ENCODE data around the gene OVCH2. TPM values are rescaled to one million over a fixed set of nuclear protein-coding genes. Genes with fewer than 3 reads are reported as not detected.
A peak's percentile ranks its signal among the peaks of the same experiment; 100 is the strongest.

Gene OVCH2
- total RNA-seq, 2 donors from 2014 or later = not detected

- Mint-ChIP-seq H3K4me3 (no peak overlapping the region), H3K27ac (no peak overlapping the region), H3K27me3 (no peaks in the 10 kb centered on the region), H3K9me3 (no peaks in the 10 kb centered on the region), H3K36me3 (peaks cover 4% of the 10 kb centered on the region), H3K4me1 (ENCODE audit: low read depth in 2 of 2) (no peaks in the 10 kb centered on the region)
- DNase-seq (ENCODE audit: low spot score) (no peak), ATAC-seq (no peak)
Measured at GRCh38 chr11:7642747-7643146, 63.5 kb downstream of the OVCH2 start.

GRCh38 chr11:7640816-7641215 lies 65.5 kb downstream of the OVCH2 start:
- H3K27ac Mint-ChIP-seq = no peak overlapping the region
- no peaks in the 10 kb centered on the region for H3K4me1 Mint-ChIP-seq (ENCODE audit: low read depth in 2 of 2)

DNA sequence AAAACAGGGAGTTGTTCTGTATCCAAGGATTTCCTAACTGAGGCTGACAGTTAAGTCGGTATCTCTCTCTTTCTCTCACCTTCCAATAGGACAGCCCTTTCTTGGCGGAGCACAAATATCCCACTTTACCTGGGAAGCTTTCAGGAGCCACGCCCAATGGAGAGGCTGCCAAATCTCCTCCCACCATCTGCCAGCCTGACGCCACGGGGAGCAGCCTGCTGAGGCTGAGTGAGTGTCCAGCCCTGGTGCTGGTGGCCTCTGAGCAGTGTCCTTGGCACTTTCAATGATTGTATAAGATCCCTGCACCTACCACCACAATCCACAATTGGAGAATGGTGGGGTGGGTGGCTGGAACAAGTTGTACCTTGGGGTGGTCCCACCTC lies 66.6 kb downstream of the OVCH2 start:
- Mint-ChIP-seq H3K27me3 (no peaks in the 10 kb centered on the region), H3K4me3 (no peak overlapping the region), H3K36me3 (peaks cover 10% of the 10 kb centered on the region), H3K9me3 (no peaks in the 10 kb centered on the region), H3K27ac (no peak overlapping the region), H3K4me1 (ENCODE audit: low read depth in 2 of 2) (no peaks in the 10 kb centered on the region)
- peak in 1 of 2 donors; percentile 17 for ATAC-seq
- DNase-seq (ENCODE audit: low spot score) = no peak

More at GRCh38 chr11:7640816-7641215, 65.5 kb downstream of the OVCH2 start:
- no peak overlapping the region for H3K4me3 Mint-ChIP-seq
- H3K27me3 Mint-ChIP-seq = no peaks in the 10 kb centered on the region
- H3K9me3 Mint-ChIP-seq = no peaks in the 10 kb centered on the region
- H3K36me3 Mint-ChIP-seq = peaks cover 8% of the 10 kb centered on the region
- no peak for DNase-seq (ENCODE audit: low spot score)
- no peak for ATAC-seq

Other genes with a start within 250 kb of the OVCH2 start
- gene OLFML1, start 221.0 kb downstream of the OVCH2 start, total RNA-seq = not detected
- gene PPFIBP2, start 192.5 kb downstream of the OVCH2 start, total RNA-seq = 10 to 100 TPM in 1 of 2 donors, 1 to 10 TPM in 1; 9.6 to 11.0 TPM
- under 1 TPM; 0.73 to 0.98 TPM for gene CYB5R2, start 33.0 kb downstream of the OVCH2 start, total RNA-seq
- not detected for gene OR5P2, start 90.5 kb upstream of the OVCH2 start, total RNA-seq
- not detected for gene OR5P3, start 124.4 kb upstream of the OVCH2 start, total RNA-seq
- gene OR10A6, start 224.8 kb upstream of the OVCH2 start, total RNA-seq = not detected
- gene OR10A3, start 235.2 kb upstream of the OVCH2 start, total RNA-seq = not detected